NCI-H748 treated with DMSO at 0.1 percent for 48 hours (cell line): ENCODE results near the gene ZNF837.

Experiments used
- DNase-seq: peaks from one replicate; lab custom pipeline; 2025; lab: John Stamatoyannopoulos, UW

Gene ZNF837

DNA sequence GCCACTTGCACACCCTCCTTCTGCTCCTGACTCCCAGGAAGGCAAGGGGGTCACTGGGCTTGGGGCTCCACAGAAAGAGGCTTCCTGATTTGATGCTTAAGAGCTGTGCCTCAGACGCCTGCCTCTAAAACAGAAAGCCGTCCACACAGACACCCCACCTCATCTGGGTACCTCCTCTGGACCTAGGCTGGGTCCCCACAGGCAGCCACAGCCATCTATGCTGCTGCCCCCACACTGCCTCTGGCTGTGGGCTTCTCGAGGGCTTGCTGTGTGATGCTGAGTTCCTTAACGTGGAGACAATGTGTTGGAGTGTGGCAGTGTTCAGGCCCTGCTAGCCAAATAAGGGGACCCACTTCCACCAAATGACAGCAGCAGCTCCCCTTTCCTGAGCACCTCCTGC, 62.5 kb downstream of the ZNF837 start:
- no peak for DNase-seq
